GM23338 (cell line): ENCODE measurements around the gene ARL8B. TPM values are rescaled to one million over a fixed set of nuclear protein-coding genes. Genes with fewer than 3 reads are reported as not detected.

Experiments used
- ATAC-seq: fragments of 200-7000 bp; cut with Tn5 transposase; 3 replicates; pipeline ENCODE4 v1.9.1; 2020
- DNase-seq: peaks from one replicate; pipeline ENCODE4 v3.0.0-alpha.2; 2015; ENCODE audit warnings: low spot score
- H2AFZ ChIP-seq: fragments of 200-600 bp; sonication (generic); 2 replicates; pipeline ENCODE4 v1.8.0; 2016; ENCODE audit warnings: antibody characterized with exemption, mild to moderate bottlenecking, moderate library complexity
- H3F3A ChIP-seq: fragments of 200-600 bp; sonication (generic); replicated peaks from 2 replicates; pipeline ENCODE4 v1.8.0; 2017; ENCODE audit warnings: antibody characterized with exemption, mixed run types, low read depth
- H3K27ac ChIP-seq: fragments of 200-600 bp; sonication (generic); 2 replicates; pipeline ENCODE4 v1.6.1; 2016; ENCODE audit warnings: low read depth
- H3K27me3 ChIP-seq: fragments of 200-600 bp; sonication (generic); 2 replicates; pipeline ENCODE4 v1.8.0; 2016; ENCODE audit warnings: mild to moderate bottlenecking, mixed run types, moderate library complexity; ENCODE audit not compliant: insufficient read depth
- H3K36me3 ChIP-seq: fragments of 200-600 bp; sonication (generic); 2 replicates; pipeline ENCODE4 v1.8.0; 2016; ENCODE audit warnings: mild to moderate bottlenecking; ENCODE audit not compliant: insufficient read depth
- H3K4me1 ChIP-seq: fragments of 200-600 bp; sonication (generic); 2 replicates; pipeline ENCODE4 v1.8.0; 2016; ENCODE audit warnings: mild to moderate bottlenecking, moderate library complexity; ENCODE audit not compliant: insufficient read depth
- H3K4me2 ChIP-seq: fragments of 200-600 bp; sonication (generic); 2 replicates; pipeline ENCODE4 v1.7.1; 2017; ENCODE audit warnings: mixed run types
- H3K4me3 ChIP-seq: fragments of 200-600 bp; sonication (generic); 2 replicates; pipeline ENCODE4 v1.6.1; 2016; ENCODE audit warnings: mixed run types
- H3K79me2 ChIP-seq: fragments of 200-600 bp; sonication (generic); replicated peaks from 2 replicates; pipeline ENCODE4 v1.8.0; 2017; ENCODE audit warnings: mild to moderate bottlenecking; ENCODE audit not compliant: insufficient read depth
- H3K9me2 ChIP-seq: fragments of 200-600 bp; sonication (generic); 2 replicates; pipeline ENCODE4 v1.8.0; 2017; ENCODE audit not compliant: insufficient read depth
- H4K20me1 ChIP-seq: fragments of 200-600 bp; sonication (generic); replicated peaks from 2 replicates; pipeline ENCODE4 v1.8.0; 2017; ENCODE audit warnings: mild to moderate bottlenecking; ENCODE audit not compliant: insufficient read depth
- H3K27ac Mint-ChIP-seq: 2 replicates; pipeline ENCODE4 v1.8.0; 2020; ENCODE audit warnings: inconsistent platforms, mild to moderate bottlenecking, moderate library complexity, mixed read lengths
- H3K27me3 Mint-ChIP-seq: 3 replicates; pipeline ENCODE4 v1.8.0; 2022; ENCODE audit warnings: low read depth, mild to moderate bottlenecking, moderate library complexity, mixed read lengths, inconsistent platforms; ENCODE audit not compliant: insufficient read depth, poor library complexity
- H3K36me3 Mint-ChIP-seq: 3 replicates; pipeline ENCODE4 v1.8.0; 2021; ENCODE audit warnings: low read depth, mild to moderate bottlenecking, inconsistent platforms, moderate library complexity, mixed read lengths
- H3K4me1 Mint-ChIP-seq: 3 replicates; pipeline ENCODE4 v1.8.0; 2020; ENCODE audit warnings: mild to moderate bottlenecking, inconsistent platforms, mixed read lengths
- H3K4me3 Mint-ChIP-seq: 3 replicates; pipeline ENCODE4 v1.8.0; 2021; ENCODE audit warnings: moderate library complexity, mild to moderate bottlenecking, inconsistent platforms, mixed read lengths
- H3K9me3 Mint-ChIP-seq: 3 replicates; pipeline ENCODE4 v1.8.0; 2020; ENCODE audit warnings: moderate library complexity, mild to moderate bottlenecking, inconsistent platforms, mixed read lengths
- CREB1 ChIP-seq: fragments of 250-450 bp; sonication (Bioruptor Pico); IDR thresholded peaks from 2 replicates; pipeline ENCODE4 v1.5.0; 2020; ENCODE audit warnings: low read depth, mild to moderate bottlenecking, moderate library complexity
- EZH2 ChIP-seq: fragments of 200-600 bp; sonication (generic); IDR thresholded peaks from one replicate; pipeline ENCODE4 v1.8.0; 2017; ENCODE audit warnings: antibody characterized with exemption, mild to moderate bottlenecking, low read depth; ENCODE audit not compliant: unreplicated experiment
- EZH2phosphoT487 ChIP-seq: fragments of 200-600 bp; sonication (generic); IDR thresholded peaks from one replicate; pipeline ENCODE4 v1.8.1; 2018; ENCODE audit warnings: antibody characterized with exemption; ENCODE audit not compliant: unreplicated experiment
- JUNB ChIP-seq: IDR thresholded peaks from one replicate; pipeline ENCODE4 v1.6.1; 2016; ENCODE audit warnings: antibody characterized with exemption; ENCODE audit not compliant: unreplicated experiment
- NANOG ChIP-seq: IDR thresholded peaks from 2 replicates; pipeline ENCODE4 v1.6.1; 2016; ENCODE audit warnings: antibody characterized with exemption, borderline replicate concordance
- POLR2AphosphoS5 ChIP-seq: IDR thresholded peaks from 2 replicates; pipeline ENCODE4 v1.6.1; 2016; ENCODE audit warnings: antibody characterized with exemption, low read depth
- STAT1 ChIP-seq: IDR thresholded peaks from one replicate; pipeline ENCODE4 v1.6.1; 2016; ENCODE audit warnings: antibody characterized with exemption; ENCODE audit not compliant: unreplicated experiment
- ZNF114 ChIP-seq: fragments of 250-450 bp; sonication (Bioruptor Pico); IDR thresholded peaks from 2 replicates; pipeline ENCODE4 v1.5.0; 2020; ENCODE audit warnings: mild to moderate bottlenecking, moderate library complexity
- ZNF331 ChIP-seq: fragments of 250-450 bp; sonication (Bioruptor Pico); IDR thresholded peaks from 2 replicates; pipeline ENCODE4 v1.5.0; 2020; ENCODE audit warnings: low read depth, mild to moderate bottlenecking, moderate library complexity
- polyA plus RNA-seq: library from polyadenylated mRNA; unstranded; fragments of >200 nt; fragmentation: Nextera tagmentation; extraction: Ambion mirVana; gene quantifications from 2 replicates; pipeline ENCODE4 v1.2.1, GENCODE V29; 2016
- total RNA-seq: library from RNA; depleted of rRNA; stranded (reverse); fragments of >200 nt; shearing (Covaris generic); gene quantifications from 2 replicates; pipeline ENCODE4 v1.2.3, GENCODE V29; 2014
- TF ChIP-seq, protein P1 (sequence below): IDR thresholded peaks from 2 replicates; pipeline ENCODE4 v1.6.1; 2016; ENCODE audit warnings: antibody characterized with exemption
- TF ChIP-seq, protein P2 (sequence below): fragments of 250-450 bp; sonication (Bioruptor Pico); IDR thresholded peaks from 2 replicates; pipeline ENCODE4 v1.5.0; 2020; ENCODE audit warnings: mild to moderate bottlenecking, moderate library complexity
- TF ChIP-seq, protein P3 (sequence below): IDR thresholded peaks from one replicate; pipeline ENCODE4 v1.6.1; 2018; ENCODE audit warnings: antibody characterized with exemption; ENCODE audit not compliant: unreplicated experiment
- TF ChIP-seq, protein P4 (sequence below), 2 experiments: fragments of 200-600 bp in 1 of 2; sonication (generic) in 1 of 2; conservative IDR thresholded peaks; 2 replicates each; pipeline versions ENCODE4 v1.5.1 to v1.6.1; 2016 to 2017; ENCODE audit warnings: antibody characterized with exemption in 2 of 2, low read depth in 2 of 2, mild to moderate bottlenecking in 2 of 2, moderate library complexity in 1 of 2

ARL8B gene
- total and polyA plus RNA-seq, 2 experiments from 2014 or later: 25.5 to 40.8 TPM

DNA sequence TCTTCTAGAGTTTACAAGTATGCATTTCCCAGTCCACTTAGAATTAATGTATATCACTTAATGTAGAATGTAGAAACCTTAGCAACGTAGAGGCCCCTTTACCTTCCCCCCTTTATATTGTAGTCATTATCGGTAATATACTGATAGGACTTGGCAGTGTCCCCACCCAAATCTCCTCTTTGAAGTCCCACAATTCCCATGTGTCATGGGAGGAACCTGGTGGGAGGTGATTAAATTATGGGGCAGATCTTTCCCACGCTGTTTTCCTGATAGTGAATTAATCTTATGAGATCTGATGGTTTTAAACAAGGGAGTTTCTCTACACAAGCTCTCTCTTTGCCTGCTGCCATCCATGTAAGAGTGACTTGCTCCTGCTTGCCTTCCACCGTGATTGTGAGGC, 31.0 kb downstream of the ARL8B start:
- Mint-ChIP-seq H3K36me3 (peaks cover under 1% of the 10 kb centered on the region; the same call in 1 of the 3 replicates), H3K4me1 (peaks cover 23% of the 10 kb centered on the region), H3K27ac (peak overlapping the region; percentile 30), H3K27me3 (peaks cover 3% of the 10 kb centered on the region), H3K9me3 (no peaks in the 10 kb centered on the region), H3K4me3 (no peak overlapping the region)
- Histone ChIP-seq H3K79me2 (peaks cover 98% of the 10 kb centered on the region), H3K4me3 (no peak overlapping the region), H3K27me3 (no peaks in the 10 kb centered on the region), H3K4me2 (no peak overlapping the region), H3F3A (no peaks in the 10 kb centered on the region), H4K20me1 (peaks cover 12% of the 10 kb centered on the region), H2AFZ (no peak overlapping the region), H3K4me1 (peaks cover 7% of the 10 kb centered on the region; the same call in 1 of the 2 replicates), H3K27ac (no peak overlapping the region), H3K9me2 (no peaks in the 10 kb centered on the region), H3K36me3 (no peaks in the 10 kb centered on the region)
- ATAC-seq (no peak), DNase-seq (no peak)
- TF ChIP-seq ZNF331 (CRISPR knock-in tag): no peak
- no peak for TF ChIP-seq JUNB
- no peak for TF ChIP-seq EZH2phosphoT487
- TF ChIP-seq EZH2: no peak
- TF ChIP-seq, protein P1, sequence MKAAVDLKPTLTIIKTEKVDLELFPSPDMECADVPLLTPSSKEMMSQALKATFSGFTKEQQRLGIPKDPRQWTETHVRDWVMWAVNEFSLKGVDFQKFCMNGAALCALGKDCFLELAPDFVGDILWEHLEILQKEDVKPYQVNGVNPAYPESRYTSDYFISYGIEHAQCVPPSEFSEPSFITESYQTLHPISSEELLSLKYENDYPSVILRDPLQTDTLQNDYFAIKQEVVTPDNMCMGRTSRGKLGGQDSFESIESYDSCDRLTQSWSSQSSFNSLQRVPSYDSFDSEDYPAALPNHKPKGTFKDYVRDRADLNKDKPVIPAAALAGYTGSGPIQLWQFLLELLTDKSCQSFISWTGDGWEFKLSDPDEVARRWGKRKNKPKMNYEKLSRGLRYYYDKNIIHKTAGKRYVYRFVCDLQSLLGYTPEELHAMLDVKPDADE: no peak
- TF ChIP-seq, protein P2, sequence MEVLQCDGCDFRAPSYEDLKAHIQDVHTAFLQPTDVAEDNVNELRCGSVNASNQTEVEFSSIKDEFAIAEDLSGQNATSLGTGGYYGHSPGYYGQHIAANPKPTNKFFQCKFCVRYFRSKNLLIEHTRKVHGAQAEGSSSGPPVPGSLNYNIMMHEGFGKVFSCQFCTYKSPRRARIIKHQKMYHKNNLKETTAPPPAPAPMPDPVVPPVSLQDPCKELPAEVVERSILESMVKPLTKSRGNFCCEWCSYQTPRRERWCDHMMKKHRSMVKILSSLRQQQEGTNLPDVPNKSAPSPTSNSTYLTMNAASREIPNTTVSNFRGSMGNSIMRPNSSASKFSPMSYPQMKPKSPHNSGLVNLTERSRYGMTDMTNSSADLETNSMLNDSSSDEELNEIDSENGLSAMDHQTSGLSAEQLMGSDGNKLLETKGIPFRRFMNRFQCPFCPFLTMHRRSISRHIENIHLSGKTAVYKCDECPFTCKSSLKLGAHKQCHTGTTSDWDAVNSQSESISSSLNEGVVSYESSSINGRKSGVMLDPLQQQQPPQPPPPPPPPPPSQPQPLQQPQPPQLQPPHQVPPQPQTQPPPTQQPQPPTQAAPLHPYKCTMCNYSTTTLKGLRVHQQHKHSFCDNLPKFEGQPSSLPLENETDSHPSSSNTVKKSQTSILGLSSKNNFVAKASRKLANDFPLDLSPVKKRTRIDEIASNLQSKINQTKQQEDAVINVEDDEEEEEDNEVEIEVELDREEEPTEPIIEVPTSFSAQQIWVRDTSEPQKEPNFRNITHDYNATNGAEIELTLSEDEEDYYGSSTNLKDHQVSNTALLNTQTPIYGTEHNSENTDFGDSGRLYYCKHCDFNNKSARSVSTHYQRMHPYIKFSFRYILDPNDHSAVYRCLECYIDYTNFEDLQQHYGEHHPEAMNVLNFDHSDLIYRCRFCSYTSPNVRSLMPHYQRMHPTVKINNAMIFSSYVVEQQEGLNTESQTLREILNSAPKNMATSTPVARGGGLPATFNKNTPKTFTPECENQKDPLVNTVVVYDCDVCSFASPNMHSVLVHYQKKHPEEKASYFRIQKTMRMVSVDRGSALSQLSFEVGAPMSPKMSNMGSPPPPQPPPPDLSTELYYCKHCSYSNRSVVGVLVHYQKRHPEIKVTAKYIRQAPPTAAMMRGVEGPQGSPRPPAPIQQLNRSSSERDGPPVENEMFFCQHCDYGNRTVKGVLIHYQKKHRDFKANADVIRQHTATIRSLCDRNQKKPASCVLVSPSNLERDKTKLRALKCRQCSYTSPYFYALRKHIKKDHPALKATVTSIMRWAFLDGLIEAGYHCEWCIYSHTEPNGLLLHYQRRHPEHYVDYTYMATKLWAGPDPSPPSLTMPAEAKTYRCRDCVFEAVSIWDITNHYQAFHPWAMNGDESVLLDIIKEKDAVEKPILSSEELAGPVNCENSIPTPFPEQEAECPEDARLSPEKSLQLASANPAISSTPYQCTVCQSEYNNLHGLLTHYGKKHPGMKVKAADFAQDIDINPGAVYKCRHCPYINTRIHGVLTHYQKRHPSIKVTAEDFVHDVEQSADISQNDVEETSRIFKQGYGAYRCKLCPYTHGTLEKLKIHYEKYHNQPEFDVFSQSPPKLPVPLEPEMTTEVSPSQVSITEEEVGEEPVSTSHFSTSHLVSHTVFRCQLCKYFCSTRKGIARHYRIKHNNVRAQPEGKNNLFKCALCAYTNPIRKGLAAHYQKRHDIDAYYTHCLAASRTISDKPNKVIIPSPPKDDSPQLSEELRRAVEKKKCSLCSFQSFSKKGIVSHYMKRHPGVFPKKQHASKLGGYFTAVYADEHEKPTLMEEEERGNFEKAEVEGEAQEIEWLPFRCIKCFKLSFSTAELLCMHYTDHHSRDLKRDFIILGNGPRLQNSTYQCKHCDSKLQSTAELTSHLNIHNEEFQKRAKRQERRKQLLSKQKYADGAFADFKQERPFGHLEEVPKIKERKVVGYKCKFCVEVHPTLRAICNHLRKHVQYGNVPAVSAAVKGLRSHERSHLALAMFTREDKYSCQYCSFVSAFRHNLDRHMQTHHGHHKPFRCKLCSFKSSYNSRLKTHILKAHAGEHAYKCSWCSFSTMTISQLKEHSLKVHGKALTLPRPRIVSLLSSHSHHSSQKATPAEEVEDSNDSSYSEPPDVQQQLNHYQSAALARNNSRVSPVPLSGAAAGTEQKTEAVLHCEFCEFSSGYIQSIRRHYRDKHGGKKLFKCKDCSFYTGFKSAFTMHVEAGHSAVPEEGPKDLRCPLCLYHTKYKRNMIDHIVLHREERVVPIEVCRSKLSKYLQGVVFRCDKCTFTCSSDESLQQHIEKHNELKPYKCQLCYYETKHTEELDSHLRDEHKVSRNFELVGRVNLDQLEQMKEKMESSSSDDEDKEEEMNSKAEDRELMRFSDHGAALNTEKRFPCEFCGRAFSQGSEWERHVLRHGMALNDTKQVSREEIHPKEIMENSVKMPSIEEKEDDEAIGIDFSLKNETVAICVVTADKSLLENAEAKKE: no peak
- no peak for TF ChIP-seq NANOG
- TF ChIP-seq, protein P3, sequence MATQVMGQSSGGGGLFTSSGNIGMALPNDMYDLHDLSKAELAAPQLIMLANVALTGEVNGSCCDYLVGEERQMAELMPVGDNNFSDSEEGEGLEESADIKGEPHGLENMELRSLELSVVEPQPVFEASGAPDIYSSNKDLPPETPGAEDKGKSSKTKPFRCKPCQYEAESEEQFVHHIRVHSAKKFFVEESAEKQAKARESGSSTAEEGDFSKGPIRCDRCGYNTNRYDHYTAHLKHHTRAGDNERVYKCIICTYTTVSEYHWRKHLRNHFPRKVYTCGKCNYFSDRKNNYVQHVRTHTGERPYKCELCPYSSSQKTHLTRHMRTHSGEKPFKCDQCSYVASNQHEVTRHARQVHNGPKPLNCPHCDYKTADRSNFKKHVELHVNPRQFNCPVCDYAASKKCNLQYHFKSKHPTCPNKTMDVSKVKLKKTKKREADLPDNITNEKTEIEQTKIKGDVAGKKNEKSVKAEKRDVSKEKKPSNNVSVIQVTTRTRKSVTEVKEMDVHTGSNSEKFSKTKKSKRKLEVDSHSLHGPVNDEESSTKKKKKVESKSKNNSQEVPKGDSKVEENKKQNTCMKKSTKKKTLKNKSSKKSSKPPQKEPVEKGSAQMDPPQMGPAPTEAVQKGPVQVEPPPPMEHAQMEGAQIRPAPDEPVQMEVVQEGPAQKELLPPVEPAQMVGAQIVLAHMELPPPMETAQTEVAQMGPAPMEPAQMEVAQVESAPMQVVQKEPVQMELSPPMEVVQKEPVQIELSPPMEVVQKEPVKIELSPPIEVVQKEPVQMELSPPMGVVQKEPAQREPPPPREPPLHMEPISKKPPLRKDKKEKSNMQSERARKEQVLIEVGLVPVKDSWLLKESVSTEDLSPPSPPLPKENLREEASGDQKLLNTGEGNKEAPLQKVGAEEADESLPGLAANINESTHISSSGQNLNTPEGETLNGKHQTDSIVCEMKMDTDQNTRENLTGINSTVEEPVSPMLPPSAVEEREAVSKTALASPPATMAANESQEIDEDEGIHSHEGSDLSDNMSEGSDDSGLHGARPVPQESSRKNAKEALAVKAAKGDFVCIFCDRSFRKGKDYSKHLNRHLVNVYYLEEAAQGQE: no peak
- no peak for TF ChIP-seq POLR2AphosphoS5
- TF ChIP-seq, protein P4, sequence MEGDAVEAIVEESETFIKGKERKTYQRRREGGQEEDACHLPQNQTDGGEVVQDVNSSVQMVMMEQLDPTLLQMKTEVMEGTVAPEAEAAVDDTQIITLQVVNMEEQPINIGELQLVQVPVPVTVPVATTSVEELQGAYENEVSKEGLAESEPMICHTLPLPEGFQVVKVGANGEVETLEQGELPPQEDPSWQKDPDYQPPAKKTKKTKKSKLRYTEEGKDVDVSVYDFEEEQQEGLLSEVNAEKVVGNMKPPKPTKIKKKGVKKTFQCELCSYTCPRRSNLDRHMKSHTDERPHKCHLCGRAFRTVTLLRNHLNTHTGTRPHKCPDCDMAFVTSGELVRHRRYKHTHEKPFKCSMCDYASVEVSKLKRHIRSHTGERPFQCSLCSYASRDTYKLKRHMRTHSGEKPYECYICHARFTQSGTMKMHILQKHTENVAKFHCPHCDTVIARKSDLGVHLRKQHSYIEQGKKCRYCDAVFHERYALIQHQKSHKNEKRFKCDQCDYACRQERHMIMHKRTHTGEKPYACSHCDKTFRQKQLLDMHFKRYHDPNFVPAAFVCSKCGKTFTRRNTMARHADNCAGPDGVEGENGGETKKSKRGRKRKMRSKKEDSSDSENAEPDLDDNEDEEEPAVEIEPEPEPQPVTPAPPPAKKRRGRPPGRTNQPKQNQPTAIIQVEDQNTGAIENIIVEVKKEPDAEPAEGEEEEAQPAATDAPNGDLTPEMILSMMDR (conservative IDR thresholded peaks at IDR 0.05; ENCODE audit: low read depth in 2 of 2): no peak
- TF ChIP-seq ZNF114 (CRISPR knock-in tag): no peak
- no peak for TF ChIP-seq STAT1
- TF ChIP-seq CREB1 (CRISPR knock-in tag): no peak
